ENCODE data around the gene CCDC149.

DNA sequence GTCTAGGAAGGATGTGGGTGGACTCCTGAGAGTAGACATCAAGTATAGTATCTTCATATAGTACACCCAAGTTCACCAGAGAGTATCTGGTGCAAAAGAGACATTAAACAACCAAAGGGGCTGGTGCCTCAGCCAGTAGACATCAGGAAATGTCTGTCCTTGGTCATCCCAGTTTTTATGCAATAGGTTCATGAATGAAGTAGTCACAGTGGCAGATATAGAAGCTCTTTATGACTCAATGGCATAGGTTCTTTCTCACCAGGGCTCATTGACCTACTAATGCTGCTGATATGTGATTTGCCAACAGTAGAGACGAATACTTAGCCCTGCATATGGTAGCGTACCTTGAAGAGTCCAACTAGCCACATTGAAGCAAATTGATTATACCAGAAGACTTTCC lies 45.0 kb upstream of the CCDC149 start:
- TF ChIP-seq, protein P1, sequence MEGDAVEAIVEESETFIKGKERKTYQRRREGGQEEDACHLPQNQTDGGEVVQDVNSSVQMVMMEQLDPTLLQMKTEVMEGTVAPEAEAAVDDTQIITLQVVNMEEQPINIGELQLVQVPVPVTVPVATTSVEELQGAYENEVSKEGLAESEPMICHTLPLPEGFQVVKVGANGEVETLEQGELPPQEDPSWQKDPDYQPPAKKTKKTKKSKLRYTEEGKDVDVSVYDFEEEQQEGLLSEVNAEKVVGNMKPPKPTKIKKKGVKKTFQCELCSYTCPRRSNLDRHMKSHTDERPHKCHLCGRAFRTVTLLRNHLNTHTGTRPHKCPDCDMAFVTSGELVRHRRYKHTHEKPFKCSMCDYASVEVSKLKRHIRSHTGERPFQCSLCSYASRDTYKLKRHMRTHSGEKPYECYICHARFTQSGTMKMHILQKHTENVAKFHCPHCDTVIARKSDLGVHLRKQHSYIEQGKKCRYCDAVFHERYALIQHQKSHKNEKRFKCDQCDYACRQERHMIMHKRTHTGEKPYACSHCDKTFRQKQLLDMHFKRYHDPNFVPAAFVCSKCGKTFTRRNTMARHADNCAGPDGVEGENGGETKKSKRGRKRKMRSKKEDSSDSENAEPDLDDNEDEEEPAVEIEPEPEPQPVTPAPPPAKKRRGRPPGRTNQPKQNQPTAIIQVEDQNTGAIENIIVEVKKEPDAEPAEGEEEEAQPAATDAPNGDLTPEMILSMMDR (conservative IDR thresholded peaks at IDR 0.05; ENCODE audit: low read depth, low read length): no peak
- no peak for TF ChIP-seq EZH2phosphoT487 (IDR thresholded peaks at IDR 0.05; ENCODE audit: borderline replicate concordance, low read length)
